GM19035 (cell line): ENCODE data around the gene CBFA2T3.

Experiments
- ATAC-seq: cut with Tn5 transposase; IDR thresholded peaks from one replicate; pipeline ENCODE4 v1.9.1; 2021; ENCODE audit not compliant: unreplicated experiment

CBFA2T3 gene

GRCh38 chr16:88826070-88826840 lies 150.8 kb downstream of the CBFA2T3 start:
- no peak for ATAC-seq

DNA sequence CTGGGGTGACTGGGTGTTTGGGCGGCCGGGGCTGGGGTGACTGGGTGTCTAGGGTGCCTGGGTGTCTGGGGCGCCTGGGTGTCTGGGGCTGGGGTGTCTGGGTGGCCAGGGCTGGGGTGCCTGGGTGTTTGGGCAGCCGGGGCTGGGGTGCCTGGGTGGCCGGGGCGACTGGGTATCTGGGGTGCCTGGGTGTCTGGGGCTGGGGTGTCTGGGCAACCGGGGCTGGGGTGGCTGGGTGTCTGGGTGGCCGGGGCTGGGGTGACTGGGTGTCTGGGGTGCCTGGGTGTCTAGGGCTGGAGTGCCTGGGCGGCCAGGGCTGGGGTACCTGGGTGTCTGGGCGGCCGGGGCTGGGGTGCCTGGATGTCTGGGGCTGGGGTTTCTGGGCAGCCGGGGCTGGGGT lies 151.9 kb downstream of the CBFA2T3 start:
- ATAC-seq = no peak
